ENCODE measurements around the gene FUOM.

DNA sequence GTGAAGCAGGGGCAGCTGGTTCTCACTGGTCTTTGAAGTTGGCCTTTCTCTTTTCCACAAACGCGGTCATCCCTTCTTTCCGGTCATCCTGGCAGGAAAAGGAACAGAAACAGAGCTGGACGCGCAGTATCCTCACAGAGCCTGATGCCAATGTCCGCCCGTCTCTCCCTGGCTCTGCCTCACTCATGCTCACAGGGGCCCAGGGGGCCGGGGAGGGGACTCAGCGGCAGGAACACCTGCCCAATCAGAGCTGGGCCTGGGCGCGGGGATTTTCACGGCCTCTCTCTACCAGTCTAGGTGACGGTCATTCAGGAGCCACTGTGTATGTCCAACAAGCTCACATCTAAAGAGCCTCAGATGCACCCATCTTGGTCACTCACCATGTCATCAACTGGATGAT is 5.0 kb upstream of the FUOM start:
- TF ChIP-seq, protein P1, sequence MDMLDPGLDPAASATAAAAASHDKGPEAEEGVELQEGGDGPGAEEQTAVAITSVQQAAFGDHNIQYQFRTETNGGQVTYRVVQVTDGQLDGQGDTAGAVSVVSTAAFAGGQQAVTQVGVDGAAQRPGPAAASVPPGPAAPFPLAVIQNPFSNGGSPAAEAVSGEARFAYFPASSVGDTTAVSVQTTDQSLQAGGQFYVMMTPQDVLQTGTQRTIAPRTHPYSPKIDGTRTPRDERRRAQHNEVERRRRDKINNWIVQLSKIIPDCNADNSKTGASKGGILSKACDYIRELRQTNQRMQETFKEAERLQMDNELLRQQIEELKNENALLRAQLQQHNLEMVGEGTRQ (IDR thresholded peaks at IDR 0.05; ENCODE audit: low read length): no peak
- TF ChIP-seq, protein P2, sequence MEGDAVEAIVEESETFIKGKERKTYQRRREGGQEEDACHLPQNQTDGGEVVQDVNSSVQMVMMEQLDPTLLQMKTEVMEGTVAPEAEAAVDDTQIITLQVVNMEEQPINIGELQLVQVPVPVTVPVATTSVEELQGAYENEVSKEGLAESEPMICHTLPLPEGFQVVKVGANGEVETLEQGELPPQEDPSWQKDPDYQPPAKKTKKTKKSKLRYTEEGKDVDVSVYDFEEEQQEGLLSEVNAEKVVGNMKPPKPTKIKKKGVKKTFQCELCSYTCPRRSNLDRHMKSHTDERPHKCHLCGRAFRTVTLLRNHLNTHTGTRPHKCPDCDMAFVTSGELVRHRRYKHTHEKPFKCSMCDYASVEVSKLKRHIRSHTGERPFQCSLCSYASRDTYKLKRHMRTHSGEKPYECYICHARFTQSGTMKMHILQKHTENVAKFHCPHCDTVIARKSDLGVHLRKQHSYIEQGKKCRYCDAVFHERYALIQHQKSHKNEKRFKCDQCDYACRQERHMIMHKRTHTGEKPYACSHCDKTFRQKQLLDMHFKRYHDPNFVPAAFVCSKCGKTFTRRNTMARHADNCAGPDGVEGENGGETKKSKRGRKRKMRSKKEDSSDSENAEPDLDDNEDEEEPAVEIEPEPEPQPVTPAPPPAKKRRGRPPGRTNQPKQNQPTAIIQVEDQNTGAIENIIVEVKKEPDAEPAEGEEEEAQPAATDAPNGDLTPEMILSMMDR (IDR thresholded peaks at IDR 0.05; ENCODE audit: control extremely low read depth in 1 of 3, insufficient read depth in 1 of 3, low read depth in 1 of 3, low read length in 3 of 3): no peak
- TF ChIP-seq EZH2 (IDR thresholded peaks at IDR 0.05; ENCODE audit: low read depth, low read length, severe bottlenecking): no peak
- no peak for TF ChIP-seq POLR2A (IDR thresholded peaks at IDR 0.05; ENCODE audit: control extremely low read depth in 1 of 2, low read depth in 2 of 2, low read length in 2 of 2)
- no peak for TF ChIP-seq HDAC2 (IDR thresholded peaks at IDR 0.05; ENCODE audit: borderline replicate concordance in 1 of 2, low read depth in 2 of 2, low read length in 2 of 2)
- TF ChIP-seq CHD2 (IDR thresholded peaks at IDR 0.05; ENCODE audit: low read length): no peak
- TF ChIP-seq SAP30 (IDR thresholded peaks at IDR 0.05; ENCODE audit: insufficient read depth, insufficient replicate concordance, low read length): no peak
- no peak for TF ChIP-seq TEAD4 (IDR thresholded peaks at IDR 0.05; ENCODE audit: low read depth, low read length)
- TF ChIP-seq, protein P3, sequence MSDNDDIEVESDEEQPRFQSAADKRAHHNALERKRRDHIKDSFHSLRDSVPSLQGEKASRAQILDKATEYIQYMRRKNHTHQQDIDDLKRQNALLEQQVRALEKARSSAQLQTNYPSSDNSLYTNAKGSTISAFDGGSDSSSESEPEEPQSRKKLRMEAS (IDR thresholded peaks at IDR 0.05): no peak
- TF ChIP-seq CREB1 (IDR thresholded peaks at IDR 0.05): no peak
